Measurements from ENCODE around the gene C2orf76. TPM values are rescaled to one million over a fixed set of nuclear protein-coding genes. Genes with fewer than 3 reads are reported as not detected.
"Not testable (repeated sequence)": the region's sequence is repeated elsewhere in the genome, so short reads cannot be mapped to it uniquely, and the experiment has no call there.

The C2orf76 gene
- total RNA-seq, 2 experiments from 2014 or later = 5.8 to 6.6 TPM

GRCh38 chr2:119393971-119394748 is 27.5 kb upstream of the C2orf76 start:
- no peak for ATAC-seq
- CTCF ChIA-PET = no interaction called here
- Mint-ChIP-seq H3K27ac (no peak overlapping the region), H3K4me3 (no peak overlapping the region), H3K36me3 (ENCODE audit: low read depth) (no peaks in the 10 kb centered on the region), H3K4me1 (ENCODE audit: low read depth) (peaks cover 5% of the 10 kb centered on the region), H3K27me3 (ENCODE audit: low read depth) (peaks cover 14% of the 10 kb centered on the region), H3K9me3 (ENCODE audit: insufficient read depth) (no peaks in the 10 kb centered on the region)
- POLR2A ChIA-PET = no interaction called here
- no peak for DNase-seq

GRCh38 chr2:119389615-119390306 is 23.1 kb upstream of the C2orf76 start:
- no peak for DNase-seq
- Mint-ChIP-seq H3K4me1 (ENCODE audit: low read depth) (peaks cover 4% of the 10 kb centered on the region), H3K36me3 (ENCODE audit: low read depth) (no peaks in the 10 kb centered on the region), H3K27ac (no peak overlapping the region), H3K9me3 (ENCODE audit: insufficient read depth) (no peaks in the 10 kb centered on the region), H3K27me3 (ENCODE audit: low read depth) (peaks cover 14% of the 10 kb centered on the region), H3K4me3 (no peak overlapping the region)
- CTCF ChIA-PET = no interaction called here
- POLR2A ChIA-PET = no interaction called here
- ATAC-seq = no peak

- ChIA-PET POLR2A (interaction anchor here (0.5 kb wide), 1 partner anchor 31 kb away, joined by 3 read pairs; no protein-coding TSS in a partner anchor), CTCF (interaction anchor here (0.6 to 1.1 kb wide), 3 partner anchors 12 to 144 kb away, joined by 3 to 4 read pairs (median 3); no protein-coding TSS in a partner anchor)
- Mint-ChIP-seq H3K4me3 (no peak overlapping the region), H3K9me3 (ENCODE audit: insufficient read depth) (no peaks in the 10 kb centered on the region), H3K27ac (no peak overlapping the region), H3K4me1 (ENCODE audit: low read depth) (peaks cover 4% of the 10 kb centered on the region), H3K36me3 (ENCODE audit: low read depth) (no peaks in the 10 kb centered on the region), H3K27me3 (ENCODE audit: low read depth) (peaks cover 18% of the 10 kb centered on the region)
- no peak for DNase-seq
- no peak for ATAC-seq
Measured at GRCh38 chr2:119387381-119388129, 20.9 kb upstream of the C2orf76 start.

- Mint-ChIP-seq H3K36me3 (ENCODE audit: low read depth) (no peaks in the 10 kb centered on the region), H3K27ac (no peak overlapping the region), H3K27me3 (ENCODE audit: low read depth) (peaks cover 16% of the 10 kb centered on the region), H3K9me3 (ENCODE audit: insufficient read depth) (no peaks in the 10 kb centered on the region), H3K4me3 (no peak overlapping the region), H3K4me1 (ENCODE audit: low read depth) (peaks cover 4% of the 10 kb centered on the region)
- ATAC-seq = no peak
- DNase-seq = no peak
- CTCF ChIA-PET = no interaction called here
- POLR2A ChIA-PET = no interaction called here
Measured at GRCh38 chr2:119385466-119385865, 18.8 kb upstream of the C2orf76 start.

- Mint-ChIP-seq H3K36me3 (ENCODE audit: low read depth) (no peaks in the 10 kb centered on the region), H3K9me3 (ENCODE audit: insufficient read depth) (no peaks in the 10 kb centered on the region), H3K27me3 (ENCODE audit: low read depth) (peaks cover 20% of the 10 kb centered on the region), H3K4me1 (ENCODE audit: low read depth) (peaks cover 4% of the 10 kb centered on the region), H3K4me3 (no peak overlapping the region), H3K27ac (no peak overlapping the region)
- CTCF ChIA-PET = no interaction called here
- POLR2A ChIA-PET = no interaction called here
- ATAC-seq (no peak), DNase-seq (no peak)
Measured at GRCh38 chr2:119384971-119385370, 18.3 kb upstream of the C2orf76 start.

- Mint-ChIP-seq H3K9me3 (ENCODE audit: insufficient read depth) (no peaks in the 10 kb centered on the region), H3K36me3 (ENCODE audit: low read depth) (no peaks in the 10 kb centered on the region), H3K4me1 (ENCODE audit: low read depth) (peaks cover 4% of the 10 kb centered on the region), H3K4me3 (no peak overlapping the region), H3K27ac (no peak overlapping the region), H3K27me3 (ENCODE audit: low read depth) (peaks cover 14% of the 10 kb centered on the region)
- ChIA-PET POLR2A (interaction anchor here (1.3 kb wide), 1 partner anchor 16 kb away, joined by 4 read pairs; no protein-coding TSS in a partner anchor), CTCF (no interaction called here)
- ATAC-seq (no peak), DNase-seq (no peak)
Measured at GRCh38 chr2:119383410-119384140, 16.9 kb upstream of the C2orf76 start.

- Mint-ChIP-seq H3K27me3 (ENCODE audit: low read depth) (peaks cover 8% of the 10 kb centered on the region), H3K9me3 (ENCODE audit: insufficient read depth) (no peaks in the 10 kb centered on the region), H3K4me3 (no peak overlapping the region), H3K27ac (no peak overlapping the region), H3K4me1 (ENCODE audit: low read depth) (no peaks in the 10 kb centered on the region), H3K36me3 (ENCODE audit: low read depth) (peaks cover 13% of the 10 kb centered on the region)
- ATAC-seq (no peak), DNase-seq (no peak)
- CTCF ChIA-PET = interaction anchor here (1.9 kb wide), 1 partner anchor 12 kb away, joined by 4 read pairs; the partner anchor contains the start of genes C2orf76 and DBI
- POLR2A ChIA-PET = interaction anchor here (1.0 kb wide), 1 partner anchor 11 kb away, joined by 10 read pairs; the partner anchor contains the start of genes C2orf76 and DBI
Measured at GRCh38 chr2:119378566-119378965, 11.9 kb upstream of the C2orf76 start.

- ATAC-seq (no peak), DNase-seq (no peak)
- Mint-ChIP-seq H3K9me3 (ENCODE audit: insufficient read depth) (no peaks in the 10 kb centered on the region), H3K27me3 (ENCODE audit: low read depth) (peaks cover 8% of the 10 kb centered on the region), H3K27ac (no peak overlapping the region), H3K36me3 (ENCODE audit: low read depth) (peaks cover 19% of the 10 kb centered on the region), H3K4me1 (ENCODE audit: low read depth) (no peaks in the 10 kb centered on the region), H3K4me3 (no peak overlapping the region)
- ChIA-PET CTCF (interaction anchor here (1.9 kb wide), 1 partner anchor 11 kb away, joined by 4 read pairs; the partner anchor contains the start of genes C2orf76 and DBI), POLR2A (interaction anchor here (1.0 kb wide), 1 partner anchor 11 kb away, joined by 10 read pairs; the partner anchor contains the start of genes C2orf76 and DBI)
Measured at GRCh38 chr2:119377993-119378345, 11.3 kb upstream of the C2orf76 start.

GRCh38 chr2:119377294-119377992 is 10.8 kb upstream of the C2orf76 start:
- DNase-seq (no peak), ATAC-seq (peak; percentile 33)
- H3K27ac Mint-ChIP-seq = no peak overlapping the region
- peaks cover 24% of the 10 kb centered on the region for H3K36me3 Mint-ChIP-seq (ENCODE audit: low read depth)
- H3K27me3 Mint-ChIP-seq (ENCODE audit: low read depth) = peaks cover 8% of the 10 kb centered on the region
- no peak overlapping the region for H3K4me3 Mint-ChIP-seq
- H3K4me1 Mint-ChIP-seq (ENCODE audit: low read depth) = no peaks in the 10 kb centered on the region
- CTCF ChIA-PET = interaction anchor here (1.9 kb wide), 1 partner anchor 11 kb away, joined by 4 read pairs; the partner anchor contains the start of genes C2orf76 and DBI
- POLR2A ChIA-PET = interaction anchor here (0.5 to 1.0 kb wide), 3 partner anchors 10 to 942 kb away, joined by 3 to 10 read pairs (median 4); partner anchors contain the start of genes C2orf76 and DBI
- no peaks in the 10 kb centered on the region for H3K9me3 Mint-ChIP-seq (ENCODE audit: insufficient read depth)

- Mint-ChIP-seq H3K9me3 (ENCODE audit: insufficient read depth) (no peaks in the 10 kb centered on the region), H3K4me1 (ENCODE audit: low read depth) (no peaks in the 10 kb centered on the region), H3K36me3 (ENCODE audit: low read depth) (peaks cover 30% of the 10 kb centered on the region), H3K4me3 (no peak overlapping the region), H3K27ac (no peak overlapping the region), H3K27me3 (ENCODE audit: low read depth) (peaks cover 8% of the 10 kb centered on the region)
- peak; percentile 34 for ATAC-seq
- ChIA-PET CTCF (no interaction called here), POLR2A (interaction anchor here (0.5 kb wide), 1 partner anchor 941 kb away, joined by 4 read pairs; no protein-coding TSS in a partner anchor)
- no peak for DNase-seq
Measured at GRCh38 chr2:119376810-119377209, 10.2 kb upstream of the C2orf76 start.

- H3K4me3 Mint-ChIP-seq; H3K27me3 Mint-ChIP-seq (ENCODE audit: low read depth); DNase-seq; ATAC-seq; H3K27ac Mint-ChIP-seq; CTCF ChIA-PET; POLR2A ChIA-PET; H3K4me1 Mint-ChIP-seq (ENCODE audit: low read depth); H3K9me3 Mint-ChIP-seq (ENCODE audit: insufficient read depth): not testable (repeated sequence)
- peaks cover 34% of the 10 kb centered on the region for H3K36me3 Mint-ChIP-seq (ENCODE audit: low read depth)
Measured at GRCh38 chr2:119376406-119376805, 9.8 kb upstream of the C2orf76 start.
